ENCODE measurements around the gene DCHS1. TPM values are rescaled to one million over a fixed set of nuclear protein-coding genes. Genes with fewer than 3 reads are reported as not detected.
"Not testable (repeated sequence)": the region's sequence is repeated elsewhere in the genome, so short reads cannot be mapped to it uniquely, and the experiment has no call there.

The DCHS1 gene
- polyA plus RNA-seq, 1 experiment = 8.7 TPM

GRCh38 chr11:6686006-6686405 lies 30.4 kb upstream of the DCHS1 start:
- H3K9me3 ChIP-seq (ENCODE audit: control insufficient read depth, insufficient read depth, low read length) = peaks cover 3% of the 10 kb centered on the region; the same call in 1 of the 2 replicates
- H3K27me3 ChIP-seq (ENCODE audit: control insufficient read depth, insufficient read depth, low read length) = no peaks in the 10 kb centered on the region
- H3K4me3 ChIP-seq (ENCODE audit: low read depth, low read length) = no peak overlapping the region
- no peak for DNase-seq (ENCODE audit: low read depth, low spot score)
- ChIA-PET CTCF (interaction anchor here (0.6 to 1.8 kb wide), 2 partner anchors 155 to 268 kb away, joined by 3 to 6 read pairs; no protein-coding TSS in a partner anchor), POLR2A (interaction anchor here (0.7 kb wide), 1 partner anchor 81 kb away, joined by 5 read pairs; no protein-coding TSS in a partner anchor)
- H3K27ac ChIP-seq (ENCODE audit: low read depth, low read length) = no peak overlapping the region
- TF ChIP-seq CTCF (IDR thresholded peaks at IDR 0.05; ENCODE audit: low read depth, low read length) = no peak

- H3K27me3 ChIP-seq (ENCODE audit: control insufficient read depth, insufficient read depth, low read length); H3K4me3 ChIP-seq (ENCODE audit: low read depth, low read length); DNase-seq (ENCODE audit: low read depth, low spot score); H3K27ac ChIP-seq (ENCODE audit: low read depth, low read length); H3K9me3 ChIP-seq (ENCODE audit: control insufficient read depth, insufficient read depth, low read length): not testable (repeated sequence)
- ChIA-PET POLR2A (interaction anchor here (3.1 kb wide), 1 partner anchor 72 kb away, joined by 13 read pairs; the partner anchor contains the start of gene TAF10), CTCF (interaction anchor here (0.6 to 5.5 kb wide), 33 partner anchors 8 to 321 kb away, joined by 3 to 56 read pairs (median 6); partner anchors contain the start of genes ILK, RRP8, TAF10 and TPP1)
Observed at GRCh38 chr11:6684068-6684467, 28.5 kb upstream of the DCHS1 start.

GRCh38 chr11:6682936-6683861 lies 27.6 kb upstream of the DCHS1 start, which contains the start of gene MRPL17:
Gene MRPL17 (minus strand): TSS chr11:6683340. CDS start chr11:6683296, 44 bp downstream.
- peak; percentile 85 for TF ChIP-seq CTCF (IDR thresholded peaks at IDR 0.05; ENCODE audit: low read depth, low read length)
- ChIA-PET POLR2A (interaction anchor here (0.6 to 3.1 kb wide), 11 partner anchors 62 to 293 kb away, joined by 3 to 13 read pairs (median 6); partner anchors contain the start of genes ARFIP2, ILK, SMPD1 and TAF10), CTCF (interaction anchor here (0.5 to 5.5 kb wide), 56 partner anchors 9 to 456 kb away, joined by 3 to 56 read pairs (median 5); partner anchors contain the start of genes ARFIP2, ILK, RRP8 and TAF10)
- Histone ChIP-seq H3K9me3 (ENCODE audit: control insufficient read depth, insufficient read depth, low read length) (no peaks in the 10 kb centered on the region), H3K27ac (ENCODE audit: low read depth, low read length) (peak within 1 kb of the TSS; percentile 90), H3K27me3 (ENCODE audit: control insufficient read depth, insufficient read depth, low read length) (no peaks in the 10 kb centered on the region), H3K4me3 (ENCODE audit: low read depth, low read length) (peak within 1 kb of the TSS; percentile 100)
- peak; percentile 98 for DNase-seq (ENCODE audit: low read depth, low spot score)

GRCh38 chr11:6682591-6682935 lies 27.0 kb upstream of the DCHS1 start:
- Histone ChIP-seq H3K9me3 (ENCODE audit: control insufficient read depth, insufficient read depth, low read length) (no peaks in the 10 kb centered on the region), H3K4me3 (ENCODE audit: low read depth, low read length) (peak overlapping the region; percentile 100), H3K27me3 (ENCODE audit: control insufficient read depth, insufficient read depth, low read length) (no peaks in the 10 kb centered on the region), H3K27ac (ENCODE audit: low read depth, low read length) (peak overlapping the region; percentile 90)
- POLR2A ChIA-PET = interaction anchor here (1.1 to 3.1 kb wide), 5 partner anchors 62 to 201 kb away, joined by 3 to 13 read pairs (median 10); partner anchors contain the start of genes ARFIP2, TAF10, TIMM10B and TPP1
- no peak for DNase-seq (ENCODE audit: low read depth, low spot score)
- TF ChIP-seq CTCF (IDR thresholded peaks at IDR 0.05; ENCODE audit: low read depth, low read length) = no peak
- CTCF ChIA-PET = interaction anchor here (0.6 to 5.5 kb wide), 36 partner anchors 9 to 455 kb away, joined by 3 to 56 read pairs (median 6); partner anchors contain the start of genes ILK, RRP8, TAF10 and TPP1

- CTCF ChIA-PET = interaction anchor here (0.6 to 5.5 kb wide), 7 partner anchors 8 to 303 kb away, joined by 3 to 56 read pairs (median 10); no protein-coding TSS in a partner anchor
- H3K27me3 ChIP-seq (ENCODE audit: control insufficient read depth, insufficient read depth, low read length) = no peaks in the 10 kb centered on the region
- no peaks in the 10 kb centered on the region for H3K9me3 ChIP-seq (ENCODE audit: control insufficient read depth, insufficient read depth, low read length)
- H3K4me3 ChIP-seq (ENCODE audit: low read depth, low read length) = peak overlapping the region; percentile 100
- H3K27ac ChIP-seq (ENCODE audit: low read depth, low read length) = no peak overlapping the region
- no peak for DNase-seq (ENCODE audit: low read depth, low spot score)
- no peak for TF ChIP-seq CTCF (IDR thresholded peaks at IDR 0.05; ENCODE audit: low read depth, low read length)
- POLR2A ChIA-PET = interaction anchor here (2.3 to 3.1 kb wide), 2 partner anchors 61 to 70 kb away, joined by 7 to 13 read pairs; partner anchors contain the start of gene TAF10
Observed at GRCh38 chr11:6681949-6682348, 26.3 kb upstream of the DCHS1 start.

Measured in AG04450 (cell line).